GM23338 (cell line): Measurements from ENCODE around the gene HTRA2. TPM values are rescaled to one million over a fixed set of nuclear protein-coding genes. Genes with fewer than 3 reads are reported as not detected.

Source experiments
- ATAC-seq: fragments of 200-7000 bp; cut with Tn5 transposase; 3 replicates; pipeline ENCODE4 v1.9.1; 2020
- DNase-seq: peaks from one replicate; pipeline ENCODE4 v3.0.0-alpha.2; 2015; ENCODE audit warnings: low spot score
- H2AFZ ChIP-seq: fragments of 200-600 bp; sonication (generic); 2 replicates; pipeline ENCODE4 v1.8.0; 2016; ENCODE audit warnings: antibody characterized with exemption, mild to moderate bottlenecking, moderate library complexity
- H3F3A ChIP-seq: fragments of 200-600 bp; sonication (generic); replicated peaks from 2 replicates; pipeline ENCODE4 v1.8.0; 2017; ENCODE audit warnings: antibody characterized with exemption, mixed run types, low read depth
- H3K27ac ChIP-seq: fragments of 200-600 bp; sonication (generic); 2 replicates; pipeline ENCODE4 v1.6.1; 2016; ENCODE audit warnings: low read depth
- H3K27me3 ChIP-seq: fragments of 200-600 bp; sonication (generic); 2 replicates; pipeline ENCODE4 v1.8.0; 2016; ENCODE audit warnings: mild to moderate bottlenecking, mixed run types, moderate library complexity; ENCODE audit not compliant: insufficient read depth
- H3K36me3 ChIP-seq: fragments of 200-600 bp; sonication (generic); 2 replicates; pipeline ENCODE4 v1.8.0; 2016; ENCODE audit warnings: mild to moderate bottlenecking; ENCODE audit not compliant: insufficient read depth
- H3K4me1 ChIP-seq: fragments of 200-600 bp; sonication (generic); 2 replicates; pipeline ENCODE4 v1.8.0; 2016; ENCODE audit warnings: mild to moderate bottlenecking, moderate library complexity; ENCODE audit not compliant: insufficient read depth
- H3K4me2 ChIP-seq: fragments of 200-600 bp; sonication (generic); 2 replicates; pipeline ENCODE4 v1.7.1; 2017; ENCODE audit warnings: mixed run types
- H3K4me3 ChIP-seq: fragments of 200-600 bp; sonication (generic); 2 replicates; pipeline ENCODE4 v1.6.1; 2016; ENCODE audit warnings: mixed run types
- H3K79me2 ChIP-seq: fragments of 200-600 bp; sonication (generic); replicated peaks from 2 replicates; pipeline ENCODE4 v1.8.0; 2017; ENCODE audit warnings: mild to moderate bottlenecking; ENCODE audit not compliant: insufficient read depth
- H3K9me2 ChIP-seq: fragments of 200-600 bp; sonication (generic); 2 replicates; pipeline ENCODE4 v1.8.0; 2017; ENCODE audit not compliant: insufficient read depth
- H4K20me1 ChIP-seq: fragments of 200-600 bp; sonication (generic); replicated peaks from 2 replicates; pipeline ENCODE4 v1.8.0; 2017; ENCODE audit warnings: mild to moderate bottlenecking; ENCODE audit not compliant: insufficient read depth
- H3K27ac Mint-ChIP-seq: 2 replicates; pipeline ENCODE4 v1.8.0; 2020; ENCODE audit warnings: inconsistent platforms, mild to moderate bottlenecking, moderate library complexity, mixed read lengths
- H3K27me3 Mint-ChIP-seq: 3 replicates; pipeline ENCODE4 v1.8.0; 2022; ENCODE audit warnings: low read depth, mild to moderate bottlenecking, moderate library complexity, mixed read lengths, inconsistent platforms; ENCODE audit not compliant: insufficient read depth, poor library complexity
- H3K36me3 Mint-ChIP-seq: 3 replicates; pipeline ENCODE4 v1.8.0; 2021; ENCODE audit warnings: low read depth, mild to moderate bottlenecking, inconsistent platforms, moderate library complexity, mixed read lengths
- H3K4me1 Mint-ChIP-seq: 3 replicates; pipeline ENCODE4 v1.8.0; 2020; ENCODE audit warnings: mild to moderate bottlenecking, inconsistent platforms, mixed read lengths
- H3K4me3 Mint-ChIP-seq: 3 replicates; pipeline ENCODE4 v1.8.0; 2021; ENCODE audit warnings: moderate library complexity, mild to moderate bottlenecking, inconsistent platforms, mixed read lengths
- H3K9me3 Mint-ChIP-seq: 3 replicates; pipeline ENCODE4 v1.8.0; 2020; ENCODE audit warnings: moderate library complexity, mild to moderate bottlenecking, inconsistent platforms, mixed read lengths
- CREB1 ChIP-seq: fragments of 250-450 bp; sonication (Bioruptor Pico); IDR thresholded peaks from 2 replicates; pipeline ENCODE4 v1.5.0; 2020; ENCODE audit warnings: low read depth, mild to moderate bottlenecking, moderate library complexity
- EZH2 ChIP-seq: fragments of 200-600 bp; sonication (generic); IDR thresholded peaks from one replicate; pipeline ENCODE4 v1.8.0; 2017; ENCODE audit warnings: antibody characterized with exemption, mild to moderate bottlenecking, low read depth; ENCODE audit not compliant: unreplicated experiment
- EZH2phosphoT487 ChIP-seq: fragments of 200-600 bp; sonication (generic); IDR thresholded peaks from one replicate; pipeline ENCODE4 v1.8.1; 2018; ENCODE audit warnings: antibody characterized with exemption; ENCODE audit not compliant: unreplicated experiment
- JUNB ChIP-seq: IDR thresholded peaks from one replicate; pipeline ENCODE4 v1.6.1; 2016; ENCODE audit warnings: antibody characterized with exemption; ENCODE audit not compliant: unreplicated experiment
- NANOG ChIP-seq: IDR thresholded peaks from 2 replicates; pipeline ENCODE4 v1.6.1; 2016; ENCODE audit warnings: antibody characterized with exemption, borderline replicate concordance
- POLR2AphosphoS5 ChIP-seq: IDR thresholded peaks from 2 replicates; pipeline ENCODE4 v1.6.1; 2016; ENCODE audit warnings: antibody characterized with exemption, low read depth
- STAT1 ChIP-seq: IDR thresholded peaks from one replicate; pipeline ENCODE4 v1.6.1; 2016; ENCODE audit warnings: antibody characterized with exemption; ENCODE audit not compliant: unreplicated experiment
- ZNF331 ChIP-seq: fragments of 250-450 bp; sonication (Bioruptor Pico); IDR thresholded peaks from 2 replicates; pipeline ENCODE4 v1.5.0; 2020; ENCODE audit warnings: low read depth, mild to moderate bottlenecking, moderate library complexity
- polyA plus RNA-seq: library from polyadenylated mRNA; unstranded; fragments of >200 nt; fragmentation: Nextera tagmentation; extraction: Ambion mirVana; gene quantifications from 2 replicates; pipeline ENCODE4 v1.2.1, GENCODE V29; 2016
- total RNA-seq: library from RNA; depleted of rRNA; stranded (reverse); fragments of >200 nt; shearing (Covaris generic); gene quantifications from 2 replicates; pipeline ENCODE4 v1.2.3, GENCODE V29; 2014
- TF ChIP-seq, protein P1 (sequence below): IDR thresholded peaks from one replicate; pipeline ENCODE4 v1.6.1; 2018; ENCODE audit warnings: antibody characterized with exemption; ENCODE audit not compliant: unreplicated experiment
- TF ChIP-seq, protein P2 (sequence below): IDR thresholded peaks from 2 replicates; pipeline ENCODE4 v1.6.1; 2016; ENCODE audit warnings: antibody characterized with exemption
- TF ChIP-seq, protein P3 (sequence below): fragments of 250-450 bp; sonication (Bioruptor Pico); IDR thresholded peaks from 2 replicates; pipeline ENCODE4 v1.5.0; 2020; ENCODE audit warnings: mild to moderate bottlenecking, moderate library complexity
- TF ChIP-seq, protein P4 (sequence below), 2 experiments: fragments of 200-600 bp in 1 of 2; sonication (generic) in 1 of 2; conservative IDR thresholded peaks; 2 replicates each; pipeline versions ENCODE4 v1.5.1 to v1.6.1; 2016 to 2017; ENCODE audit warnings: antibody characterized with exemption in 2 of 2, low read depth in 2 of 2, mild to moderate bottlenecking in 2 of 2, moderate library complexity in 1 of 2

HTRA2 gene
- total and polyA plus RNA-seq, 2 experiments from 2014 or later = 17.8 to 19.7 TPM

DNA sequence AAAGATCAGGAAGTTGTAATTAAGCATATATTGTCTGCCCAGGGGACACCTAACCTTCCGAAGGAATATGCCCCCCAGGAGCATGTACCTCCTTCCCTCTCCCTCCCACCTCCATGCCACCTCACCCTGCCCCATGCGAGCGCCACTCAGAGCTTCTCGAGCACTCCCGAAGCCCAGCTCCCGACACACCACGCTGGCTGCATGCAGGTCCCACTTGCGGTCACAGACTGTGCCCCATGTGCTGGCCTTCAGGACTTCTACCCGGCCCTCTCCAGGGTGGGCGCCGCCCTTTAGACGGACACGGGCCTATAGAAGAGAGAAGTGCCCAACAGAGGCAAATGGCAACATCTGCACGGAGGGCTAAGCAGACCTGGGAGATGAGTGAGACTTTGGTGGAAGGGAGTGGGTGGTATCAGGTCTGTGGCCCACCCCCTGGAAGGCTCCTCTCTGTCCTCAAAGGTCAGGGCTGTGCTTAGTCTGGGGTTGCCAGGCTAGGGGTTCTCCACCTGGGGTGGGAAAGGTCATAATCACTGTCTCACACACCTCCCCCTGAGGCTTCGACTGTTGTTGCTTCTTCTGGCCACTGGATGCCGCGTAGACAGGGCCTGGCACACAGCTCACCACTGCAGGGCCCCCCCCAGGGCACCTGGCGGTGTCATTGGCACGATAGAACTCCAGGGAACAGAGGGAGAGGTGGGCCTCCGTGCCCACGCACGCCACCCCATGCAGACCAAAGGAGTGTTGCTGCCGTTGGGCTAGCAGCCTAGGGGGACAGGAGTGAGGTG is 6.6 kb downstream of the HTRA2 start:
- Mint-ChIP-seq H3K4me1 (no peaks in the 10 kb centered on the region; the same call in none of the 3 replicates), H3K36me3 (peaks cover 18% of the 10 kb centered on the region), H3K27ac (no peak overlapping the region), H3K9me3 (no peaks in the 10 kb centered on the region; the same call in 2 of the 3 replicates), H3K4me3 (no peak overlapping the region), H3K27me3 (peaks cover 6% of the 10 kb centered on the region)
- H3K4me1 ChIP-seq = no peaks in the 10 kb centered on the region
- no peak overlapping the region for H3K27ac ChIP-seq
- no peak overlapping the region for H3K4me2 ChIP-seq
- ATAC-seq = peak; percentile 33; the same call in 2 of the 3 replicates
- no peaks in the 10 kb centered on the region; the same call in 1 of the 2 replicates for H4K20me1 ChIP-seq
- no peaks in the 10 kb centered on the region for H3K36me3 ChIP-seq
- H3F3A ChIP-seq = no peaks in the 10 kb centered on the region
- TF ChIP-seq, protein P1, sequence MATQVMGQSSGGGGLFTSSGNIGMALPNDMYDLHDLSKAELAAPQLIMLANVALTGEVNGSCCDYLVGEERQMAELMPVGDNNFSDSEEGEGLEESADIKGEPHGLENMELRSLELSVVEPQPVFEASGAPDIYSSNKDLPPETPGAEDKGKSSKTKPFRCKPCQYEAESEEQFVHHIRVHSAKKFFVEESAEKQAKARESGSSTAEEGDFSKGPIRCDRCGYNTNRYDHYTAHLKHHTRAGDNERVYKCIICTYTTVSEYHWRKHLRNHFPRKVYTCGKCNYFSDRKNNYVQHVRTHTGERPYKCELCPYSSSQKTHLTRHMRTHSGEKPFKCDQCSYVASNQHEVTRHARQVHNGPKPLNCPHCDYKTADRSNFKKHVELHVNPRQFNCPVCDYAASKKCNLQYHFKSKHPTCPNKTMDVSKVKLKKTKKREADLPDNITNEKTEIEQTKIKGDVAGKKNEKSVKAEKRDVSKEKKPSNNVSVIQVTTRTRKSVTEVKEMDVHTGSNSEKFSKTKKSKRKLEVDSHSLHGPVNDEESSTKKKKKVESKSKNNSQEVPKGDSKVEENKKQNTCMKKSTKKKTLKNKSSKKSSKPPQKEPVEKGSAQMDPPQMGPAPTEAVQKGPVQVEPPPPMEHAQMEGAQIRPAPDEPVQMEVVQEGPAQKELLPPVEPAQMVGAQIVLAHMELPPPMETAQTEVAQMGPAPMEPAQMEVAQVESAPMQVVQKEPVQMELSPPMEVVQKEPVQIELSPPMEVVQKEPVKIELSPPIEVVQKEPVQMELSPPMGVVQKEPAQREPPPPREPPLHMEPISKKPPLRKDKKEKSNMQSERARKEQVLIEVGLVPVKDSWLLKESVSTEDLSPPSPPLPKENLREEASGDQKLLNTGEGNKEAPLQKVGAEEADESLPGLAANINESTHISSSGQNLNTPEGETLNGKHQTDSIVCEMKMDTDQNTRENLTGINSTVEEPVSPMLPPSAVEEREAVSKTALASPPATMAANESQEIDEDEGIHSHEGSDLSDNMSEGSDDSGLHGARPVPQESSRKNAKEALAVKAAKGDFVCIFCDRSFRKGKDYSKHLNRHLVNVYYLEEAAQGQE = no peak
- TF ChIP-seq CREB1 (CRISPR knock-in tag) = no peak
- TF ChIP-seq EZH2 = no peak
- TF ChIP-seq EZH2phosphoT487 = no peak
- TF ChIP-seq NANOG = no peak
- TF ChIP-seq STAT1 = no peak
- TF ChIP-seq, protein P2, sequence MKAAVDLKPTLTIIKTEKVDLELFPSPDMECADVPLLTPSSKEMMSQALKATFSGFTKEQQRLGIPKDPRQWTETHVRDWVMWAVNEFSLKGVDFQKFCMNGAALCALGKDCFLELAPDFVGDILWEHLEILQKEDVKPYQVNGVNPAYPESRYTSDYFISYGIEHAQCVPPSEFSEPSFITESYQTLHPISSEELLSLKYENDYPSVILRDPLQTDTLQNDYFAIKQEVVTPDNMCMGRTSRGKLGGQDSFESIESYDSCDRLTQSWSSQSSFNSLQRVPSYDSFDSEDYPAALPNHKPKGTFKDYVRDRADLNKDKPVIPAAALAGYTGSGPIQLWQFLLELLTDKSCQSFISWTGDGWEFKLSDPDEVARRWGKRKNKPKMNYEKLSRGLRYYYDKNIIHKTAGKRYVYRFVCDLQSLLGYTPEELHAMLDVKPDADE = no peak
- no peak for TF ChIP-seq JUNB
- no peak for TF ChIP-seq ZNF331 (CRISPR knock-in tag)
- no peak for TF ChIP-seq POLR2AphosphoS5
- TF ChIP-seq, protein P3, sequence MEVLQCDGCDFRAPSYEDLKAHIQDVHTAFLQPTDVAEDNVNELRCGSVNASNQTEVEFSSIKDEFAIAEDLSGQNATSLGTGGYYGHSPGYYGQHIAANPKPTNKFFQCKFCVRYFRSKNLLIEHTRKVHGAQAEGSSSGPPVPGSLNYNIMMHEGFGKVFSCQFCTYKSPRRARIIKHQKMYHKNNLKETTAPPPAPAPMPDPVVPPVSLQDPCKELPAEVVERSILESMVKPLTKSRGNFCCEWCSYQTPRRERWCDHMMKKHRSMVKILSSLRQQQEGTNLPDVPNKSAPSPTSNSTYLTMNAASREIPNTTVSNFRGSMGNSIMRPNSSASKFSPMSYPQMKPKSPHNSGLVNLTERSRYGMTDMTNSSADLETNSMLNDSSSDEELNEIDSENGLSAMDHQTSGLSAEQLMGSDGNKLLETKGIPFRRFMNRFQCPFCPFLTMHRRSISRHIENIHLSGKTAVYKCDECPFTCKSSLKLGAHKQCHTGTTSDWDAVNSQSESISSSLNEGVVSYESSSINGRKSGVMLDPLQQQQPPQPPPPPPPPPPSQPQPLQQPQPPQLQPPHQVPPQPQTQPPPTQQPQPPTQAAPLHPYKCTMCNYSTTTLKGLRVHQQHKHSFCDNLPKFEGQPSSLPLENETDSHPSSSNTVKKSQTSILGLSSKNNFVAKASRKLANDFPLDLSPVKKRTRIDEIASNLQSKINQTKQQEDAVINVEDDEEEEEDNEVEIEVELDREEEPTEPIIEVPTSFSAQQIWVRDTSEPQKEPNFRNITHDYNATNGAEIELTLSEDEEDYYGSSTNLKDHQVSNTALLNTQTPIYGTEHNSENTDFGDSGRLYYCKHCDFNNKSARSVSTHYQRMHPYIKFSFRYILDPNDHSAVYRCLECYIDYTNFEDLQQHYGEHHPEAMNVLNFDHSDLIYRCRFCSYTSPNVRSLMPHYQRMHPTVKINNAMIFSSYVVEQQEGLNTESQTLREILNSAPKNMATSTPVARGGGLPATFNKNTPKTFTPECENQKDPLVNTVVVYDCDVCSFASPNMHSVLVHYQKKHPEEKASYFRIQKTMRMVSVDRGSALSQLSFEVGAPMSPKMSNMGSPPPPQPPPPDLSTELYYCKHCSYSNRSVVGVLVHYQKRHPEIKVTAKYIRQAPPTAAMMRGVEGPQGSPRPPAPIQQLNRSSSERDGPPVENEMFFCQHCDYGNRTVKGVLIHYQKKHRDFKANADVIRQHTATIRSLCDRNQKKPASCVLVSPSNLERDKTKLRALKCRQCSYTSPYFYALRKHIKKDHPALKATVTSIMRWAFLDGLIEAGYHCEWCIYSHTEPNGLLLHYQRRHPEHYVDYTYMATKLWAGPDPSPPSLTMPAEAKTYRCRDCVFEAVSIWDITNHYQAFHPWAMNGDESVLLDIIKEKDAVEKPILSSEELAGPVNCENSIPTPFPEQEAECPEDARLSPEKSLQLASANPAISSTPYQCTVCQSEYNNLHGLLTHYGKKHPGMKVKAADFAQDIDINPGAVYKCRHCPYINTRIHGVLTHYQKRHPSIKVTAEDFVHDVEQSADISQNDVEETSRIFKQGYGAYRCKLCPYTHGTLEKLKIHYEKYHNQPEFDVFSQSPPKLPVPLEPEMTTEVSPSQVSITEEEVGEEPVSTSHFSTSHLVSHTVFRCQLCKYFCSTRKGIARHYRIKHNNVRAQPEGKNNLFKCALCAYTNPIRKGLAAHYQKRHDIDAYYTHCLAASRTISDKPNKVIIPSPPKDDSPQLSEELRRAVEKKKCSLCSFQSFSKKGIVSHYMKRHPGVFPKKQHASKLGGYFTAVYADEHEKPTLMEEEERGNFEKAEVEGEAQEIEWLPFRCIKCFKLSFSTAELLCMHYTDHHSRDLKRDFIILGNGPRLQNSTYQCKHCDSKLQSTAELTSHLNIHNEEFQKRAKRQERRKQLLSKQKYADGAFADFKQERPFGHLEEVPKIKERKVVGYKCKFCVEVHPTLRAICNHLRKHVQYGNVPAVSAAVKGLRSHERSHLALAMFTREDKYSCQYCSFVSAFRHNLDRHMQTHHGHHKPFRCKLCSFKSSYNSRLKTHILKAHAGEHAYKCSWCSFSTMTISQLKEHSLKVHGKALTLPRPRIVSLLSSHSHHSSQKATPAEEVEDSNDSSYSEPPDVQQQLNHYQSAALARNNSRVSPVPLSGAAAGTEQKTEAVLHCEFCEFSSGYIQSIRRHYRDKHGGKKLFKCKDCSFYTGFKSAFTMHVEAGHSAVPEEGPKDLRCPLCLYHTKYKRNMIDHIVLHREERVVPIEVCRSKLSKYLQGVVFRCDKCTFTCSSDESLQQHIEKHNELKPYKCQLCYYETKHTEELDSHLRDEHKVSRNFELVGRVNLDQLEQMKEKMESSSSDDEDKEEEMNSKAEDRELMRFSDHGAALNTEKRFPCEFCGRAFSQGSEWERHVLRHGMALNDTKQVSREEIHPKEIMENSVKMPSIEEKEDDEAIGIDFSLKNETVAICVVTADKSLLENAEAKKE (CRISPR knock-in tag) = no peak
- TF ChIP-seq, protein P4, sequence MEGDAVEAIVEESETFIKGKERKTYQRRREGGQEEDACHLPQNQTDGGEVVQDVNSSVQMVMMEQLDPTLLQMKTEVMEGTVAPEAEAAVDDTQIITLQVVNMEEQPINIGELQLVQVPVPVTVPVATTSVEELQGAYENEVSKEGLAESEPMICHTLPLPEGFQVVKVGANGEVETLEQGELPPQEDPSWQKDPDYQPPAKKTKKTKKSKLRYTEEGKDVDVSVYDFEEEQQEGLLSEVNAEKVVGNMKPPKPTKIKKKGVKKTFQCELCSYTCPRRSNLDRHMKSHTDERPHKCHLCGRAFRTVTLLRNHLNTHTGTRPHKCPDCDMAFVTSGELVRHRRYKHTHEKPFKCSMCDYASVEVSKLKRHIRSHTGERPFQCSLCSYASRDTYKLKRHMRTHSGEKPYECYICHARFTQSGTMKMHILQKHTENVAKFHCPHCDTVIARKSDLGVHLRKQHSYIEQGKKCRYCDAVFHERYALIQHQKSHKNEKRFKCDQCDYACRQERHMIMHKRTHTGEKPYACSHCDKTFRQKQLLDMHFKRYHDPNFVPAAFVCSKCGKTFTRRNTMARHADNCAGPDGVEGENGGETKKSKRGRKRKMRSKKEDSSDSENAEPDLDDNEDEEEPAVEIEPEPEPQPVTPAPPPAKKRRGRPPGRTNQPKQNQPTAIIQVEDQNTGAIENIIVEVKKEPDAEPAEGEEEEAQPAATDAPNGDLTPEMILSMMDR (conservative IDR thresholded peaks at IDR 0.05; ENCODE audit: low read depth in 2 of 2) = no peak
- no peaks in the 10 kb centered on the region for H3K27me3 ChIP-seq
- no peaks in the 10 kb centered on the region for H3K9me2 ChIP-seq
- no peaks in the 10 kb centered on the region for H3K79me2 ChIP-seq
- H3K4me3 ChIP-seq = no peak overlapping the region
- no peak overlapping the region for H2AFZ ChIP-seq
- DNase-seq = no peak
